ENCODE data around the gene PTRHD1.
"Not testable (repeated sequence)": the region's sequence is repeated elsewhere in the genome, so short reads cannot be mapped to it uniquely, and the experiment has no call there.

Gene PTRHD1

DNA sequence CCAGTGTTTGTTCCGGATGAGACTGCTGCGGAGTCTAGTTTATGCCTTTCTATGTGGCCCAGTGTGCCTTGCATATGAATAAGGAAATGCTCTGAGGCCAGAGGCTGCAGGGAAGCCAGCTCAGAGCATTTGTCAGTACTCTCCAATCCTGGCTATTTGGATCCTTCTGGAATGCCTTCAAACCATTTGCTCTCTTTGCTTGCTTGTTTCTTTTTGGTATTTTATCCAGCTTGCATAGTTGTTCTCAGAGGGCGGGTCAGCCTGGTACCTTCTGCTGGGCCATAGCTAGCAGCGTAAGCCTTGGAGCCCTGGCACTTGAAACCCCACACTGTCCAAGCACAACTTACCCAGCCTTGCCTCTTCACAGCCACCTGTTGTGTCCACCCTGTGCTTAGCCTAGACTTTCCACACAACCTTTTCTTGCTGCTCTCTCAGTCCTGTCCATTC lies 20.5 kb upstream of the PTRHD1 start:
- FAIRE-seq (no peak), DNase-seq (ENCODE audit: insufficient read length, low spot score) (no peak)

DNA sequence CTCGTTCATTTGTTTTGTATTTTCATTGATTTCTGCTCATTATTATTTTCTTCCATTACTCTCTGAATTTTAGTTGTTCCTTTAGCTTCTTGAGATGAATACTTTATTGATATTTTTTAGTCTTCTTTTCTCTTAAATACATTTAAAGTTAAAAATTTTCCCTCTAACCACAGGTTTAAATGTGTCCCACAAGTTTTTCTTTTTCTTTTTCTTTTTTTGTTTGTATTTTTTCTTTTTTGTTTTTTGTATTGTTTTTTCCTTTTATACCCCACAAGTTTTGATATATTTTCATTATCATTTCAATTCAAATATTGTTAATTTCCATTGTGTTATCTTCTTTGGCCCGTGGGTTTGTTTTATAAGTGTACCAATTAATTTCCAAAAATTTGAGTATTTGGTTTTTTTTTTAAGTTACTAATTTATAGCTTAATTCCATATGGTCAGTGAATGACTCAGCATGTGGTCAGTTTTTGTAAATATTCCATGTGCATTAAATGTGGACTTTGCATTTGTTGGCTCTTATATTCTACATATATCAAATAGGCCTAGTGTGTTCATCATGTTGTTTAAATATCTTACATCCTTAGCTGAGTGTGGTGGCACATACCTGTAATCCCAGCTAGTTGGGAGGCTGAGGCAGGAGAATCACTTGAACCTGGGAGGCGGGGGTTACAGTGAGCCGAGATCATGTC lies 16.3 kb upstream of the PTRHD1 start:
- FAIRE-seq = no peak

DNA sequence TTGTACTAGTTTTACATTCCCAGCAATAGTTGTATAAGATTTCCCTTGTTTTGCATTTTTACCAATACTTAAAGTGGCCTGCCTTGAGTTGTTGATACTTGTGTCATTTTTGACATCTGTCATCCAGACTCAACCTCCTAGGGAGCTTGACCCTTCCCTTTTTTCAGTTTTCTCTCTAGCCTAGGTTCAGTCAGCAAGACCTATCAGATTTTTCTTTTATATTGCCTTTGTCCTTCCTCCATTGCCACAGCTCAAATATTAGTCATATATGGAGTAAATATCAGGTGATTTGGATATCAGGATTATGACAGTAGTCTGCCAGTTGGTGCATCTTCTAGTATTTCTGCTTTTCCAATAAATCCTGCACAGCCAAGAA lies 13.5 kb upstream of the PTRHD1 start:
- FAIRE-seq = no peak

More for the DNA sequence above, 16.3 kb upstream of the PTRHD1 start:
- DNase-seq (ENCODE audit: insufficient read length, low spot score) = no peak

DNA sequence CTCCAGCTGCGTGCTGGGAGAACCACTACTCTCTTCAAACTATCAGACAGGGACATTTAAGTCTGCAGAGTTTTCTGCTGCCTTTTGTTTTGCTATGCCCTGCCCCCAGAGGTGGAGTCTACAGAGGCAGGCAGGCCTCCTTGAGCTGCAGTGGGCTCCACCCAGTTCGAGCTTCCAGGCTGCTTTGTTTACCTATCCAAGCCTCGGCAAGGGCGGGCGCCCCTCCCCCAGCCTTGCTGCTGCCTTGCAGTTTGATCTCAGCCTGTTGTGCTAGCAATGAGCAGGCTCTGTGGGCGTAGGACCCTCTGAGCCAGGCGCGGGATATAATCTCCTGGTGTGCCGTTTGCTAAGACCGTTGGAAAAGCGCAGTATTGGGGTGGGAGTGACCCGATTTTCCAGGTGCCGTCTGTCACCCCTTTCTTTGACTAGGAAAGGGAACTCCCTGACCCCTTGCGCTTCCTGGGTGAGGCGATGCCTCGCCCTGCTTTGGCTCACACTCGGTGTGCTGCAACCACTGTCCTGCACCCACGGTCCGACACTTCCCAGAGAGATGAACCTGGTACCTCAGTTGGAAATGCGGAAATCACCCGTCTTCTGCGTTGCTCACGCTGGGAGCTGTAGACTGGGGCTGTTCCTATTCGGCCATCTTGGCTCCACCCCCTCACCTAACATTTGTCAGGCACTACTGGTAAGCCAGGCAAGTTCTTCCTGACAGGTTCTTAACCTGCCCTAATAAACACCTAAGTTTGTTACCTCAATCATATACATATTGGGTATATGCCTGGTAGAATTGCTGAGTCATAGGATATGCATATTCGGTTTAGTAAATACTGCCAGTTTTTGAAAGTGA lies 12.8 kb upstream of the PTRHD1 start:
- not testable (repeated sequence) for DNase-seq (ENCODE audit: insufficient read length, low spot score)

More for the DNA sequence above, 13.5 kb upstream of the PTRHD1 start:
- DNase-seq (ENCODE audit: insufficient read length, low spot score) = no peak

DNA sequence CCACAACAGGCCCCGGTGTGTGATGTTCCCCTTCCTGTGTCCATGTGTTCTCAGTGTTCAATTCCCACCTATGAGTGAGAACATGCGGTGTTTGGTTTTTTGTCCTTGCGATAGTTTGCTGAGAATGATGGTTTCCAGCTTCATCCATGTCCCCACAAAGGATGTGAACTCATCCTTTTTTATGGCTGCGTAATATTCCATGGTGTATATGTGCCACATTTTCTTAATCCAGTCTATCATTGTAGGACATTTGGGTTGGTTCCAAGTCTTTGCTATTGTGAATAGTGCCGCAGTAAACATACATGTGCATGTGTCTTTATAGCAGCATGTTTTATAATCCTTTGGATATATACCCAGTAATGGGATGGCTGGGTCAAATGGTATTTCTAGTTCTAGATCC lies 7.3 kb upstream of the PTRHD1 start:
- not testable (repeated sequence) for FAIRE-seq; DNase-seq (ENCODE audit: insufficient read length, low spot score)

More for the DNA sequence above, 12.8 kb upstream of the PTRHD1 start:
- not testable (repeated sequence) for FAIRE-seq

DNA sequence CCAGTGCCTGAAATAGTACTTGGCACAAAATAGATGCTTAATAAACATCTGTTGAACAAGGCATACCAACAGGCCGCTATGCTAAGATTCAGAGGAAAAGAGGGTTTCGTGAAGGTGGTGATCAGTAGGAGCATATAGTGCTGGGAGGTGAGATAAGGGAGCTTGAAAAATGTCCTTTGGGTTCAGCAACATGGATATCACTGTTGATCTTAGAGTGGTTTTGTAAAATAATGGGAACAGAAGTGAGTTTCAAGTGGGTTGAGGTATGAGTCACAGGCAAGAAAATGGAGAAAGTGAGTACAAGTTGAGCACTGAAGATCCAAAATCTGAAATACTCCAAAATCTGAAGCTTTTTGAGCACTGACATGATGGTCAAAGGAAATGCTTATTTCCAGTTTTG lies 4.5 kb upstream of the PTRHD1 start:
- no peak for DNase-seq (ENCODE audit: insufficient read length, low spot score)
- no peak for FAIRE-seq

DNA sequence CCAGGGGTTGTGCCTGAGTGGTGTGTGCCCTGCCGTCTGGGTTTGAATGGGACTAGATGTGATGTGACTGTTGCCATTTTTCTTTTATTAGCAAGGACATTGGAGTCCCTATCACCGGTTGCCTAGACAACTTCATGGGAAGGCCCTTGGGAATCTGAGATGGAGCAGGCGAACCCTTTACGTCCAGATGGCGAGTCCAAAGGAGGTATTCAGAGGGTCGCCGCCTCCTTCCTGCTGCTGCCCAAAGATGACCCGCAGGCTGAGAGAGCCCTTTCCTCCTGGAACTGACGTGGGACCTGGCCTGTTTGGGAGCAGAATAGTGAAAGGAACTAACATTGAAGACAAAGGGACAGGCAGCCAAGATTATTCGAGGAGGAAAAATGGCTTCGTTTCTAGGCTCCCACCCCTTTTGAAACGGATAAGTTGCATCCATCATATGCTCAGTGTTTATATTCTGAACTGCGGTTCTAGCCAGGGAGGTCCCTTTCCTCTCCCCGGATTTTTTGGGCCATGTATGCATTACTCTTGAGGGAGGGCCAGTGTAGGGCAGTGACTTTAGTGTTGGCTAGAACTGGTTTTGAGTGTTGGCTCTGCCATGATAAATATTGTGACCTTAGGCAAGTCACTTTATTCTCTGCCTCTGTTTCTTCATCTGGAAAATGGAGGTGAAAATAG lies 707 bp upstream of the PTRHD1 start:
- DNase-seq (ENCODE audit: insufficient read length, low spot score) = peak; percentile 48

DNA sequence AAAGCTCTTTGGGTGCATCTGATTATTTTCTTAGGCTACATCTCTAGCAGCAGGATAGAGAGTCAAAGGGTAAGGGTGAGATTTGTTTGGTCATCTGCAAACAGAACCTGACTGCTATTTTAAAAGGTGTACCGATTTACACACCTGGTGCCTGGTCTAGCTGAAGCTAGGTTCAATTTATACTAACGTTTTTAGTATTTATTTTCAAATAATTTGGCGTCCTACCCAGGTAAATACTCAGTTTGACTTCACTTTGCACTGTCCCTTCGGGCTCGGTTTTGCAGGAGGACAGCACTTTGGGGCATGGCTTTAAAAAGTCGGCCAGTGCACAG lies 683 bp downstream of the PTRHD1 start:
- DNase-seq (ENCODE audit: insufficient read length, low spot score) (no peak), FAIRE-seq (no peak)

More for the DNA sequence above, 707 bp upstream of the PTRHD1 start:
- FAIRE-seq = peak; percentile 16

DNA sequence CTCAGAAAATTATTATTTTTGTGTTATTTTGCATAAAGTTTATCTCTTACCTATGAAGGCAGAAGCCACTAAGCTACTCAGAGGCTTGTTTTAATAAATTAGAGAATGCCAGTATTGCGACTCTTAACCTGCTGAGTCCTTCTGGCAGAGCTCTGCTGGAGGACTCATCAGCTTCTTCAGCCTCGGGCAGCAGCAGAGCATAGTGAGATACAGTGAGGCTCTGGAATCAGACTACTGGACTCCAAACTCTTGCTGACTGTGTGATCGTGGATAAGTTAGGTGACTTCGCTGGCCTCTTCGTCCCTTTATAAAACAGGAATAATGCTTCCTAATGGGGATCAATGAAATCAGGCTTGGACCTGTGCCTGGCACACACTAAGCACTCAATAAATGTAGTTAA lies 1.7 kb downstream of the PTRHD1 start:
- no peak for FAIRE-seq

DNA sequence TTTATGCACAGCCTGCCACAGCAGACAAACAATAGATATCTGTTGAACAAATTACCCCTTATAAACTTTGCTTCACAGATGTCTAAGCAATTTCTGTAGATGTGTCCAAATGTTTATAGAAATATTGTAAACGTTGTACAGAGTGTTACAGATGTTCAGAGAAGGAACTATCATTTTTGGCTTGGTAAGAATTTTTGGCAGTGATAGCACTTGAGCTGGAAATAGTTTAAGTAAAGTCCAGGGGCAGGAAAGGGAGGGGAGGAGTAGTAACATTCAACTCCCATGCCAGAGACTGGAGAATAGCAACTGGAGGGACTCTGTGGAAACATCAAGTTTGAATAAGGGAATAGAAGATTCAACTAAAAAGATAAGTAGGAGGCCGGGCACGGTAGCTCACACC lies 4.4 kb downstream of the PTRHD1 start:
- FAIRE-seq (no peak), DNase-seq (ENCODE audit: insufficient read length, low spot score) (no peak)

More for the DNA sequence above, 1.7 kb downstream of the PTRHD1 start:
- DNase-seq (ENCODE audit: insufficient read length, low spot score) = no peak

DNA sequence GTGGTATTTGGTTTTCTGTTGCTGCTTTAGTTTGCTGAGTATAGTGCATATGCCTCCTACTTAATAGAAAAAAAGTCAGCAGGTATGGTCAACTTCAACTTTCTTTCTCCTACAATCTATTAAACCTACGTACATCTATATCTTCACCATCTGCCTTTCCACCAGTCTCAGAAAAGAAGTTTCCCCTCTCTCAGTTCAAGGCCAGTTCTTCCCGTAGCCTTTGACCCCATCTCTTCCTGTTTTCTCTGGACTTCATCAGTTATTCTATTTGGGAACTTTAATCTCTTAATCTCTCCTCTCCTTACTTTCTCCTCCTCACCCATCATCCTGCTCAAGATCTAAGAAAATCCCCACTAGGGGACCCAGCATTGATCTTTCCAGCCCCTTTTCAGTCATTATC lies 5.7 kb downstream of the PTRHD1 start:
- DNase-seq (ENCODE audit: insufficient read length, low spot score) (no peak), FAIRE-seq (no peak)

DNA sequence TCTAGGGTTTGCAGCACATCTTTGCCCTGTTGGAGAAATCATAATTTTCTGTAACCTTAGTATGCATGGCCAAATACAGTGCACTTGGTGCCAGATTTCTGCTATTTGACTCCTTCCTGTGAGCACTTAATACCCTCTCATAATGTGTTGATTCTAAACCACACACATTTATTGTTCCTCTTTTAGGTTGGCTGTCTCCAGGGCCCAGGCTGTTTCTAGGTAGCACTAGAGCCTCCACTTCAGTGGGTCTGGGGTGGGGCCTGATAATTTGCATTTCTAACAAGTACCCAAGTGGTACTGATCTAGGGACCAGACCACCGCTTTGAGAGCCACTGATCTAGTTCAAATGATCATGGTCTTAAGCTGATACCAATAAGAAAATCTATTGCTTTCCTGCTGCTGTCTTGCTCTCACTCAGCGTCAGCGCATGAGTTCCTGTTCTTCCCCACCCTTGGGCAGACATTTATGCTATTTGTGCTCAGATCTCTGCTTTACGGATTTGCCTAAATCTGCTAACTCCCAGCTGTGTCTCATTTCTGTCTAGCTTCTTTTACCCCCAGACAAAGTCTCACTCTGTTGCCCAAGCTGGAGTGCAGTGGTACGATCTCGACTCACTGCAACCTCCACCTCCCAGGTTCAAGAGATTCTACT lies 7.4 kb downstream of the PTRHD1 start:
- DNase-seq (ENCODE audit: insufficient read length, low spot score) (no peak), FAIRE-seq (no peak)

DNA sequence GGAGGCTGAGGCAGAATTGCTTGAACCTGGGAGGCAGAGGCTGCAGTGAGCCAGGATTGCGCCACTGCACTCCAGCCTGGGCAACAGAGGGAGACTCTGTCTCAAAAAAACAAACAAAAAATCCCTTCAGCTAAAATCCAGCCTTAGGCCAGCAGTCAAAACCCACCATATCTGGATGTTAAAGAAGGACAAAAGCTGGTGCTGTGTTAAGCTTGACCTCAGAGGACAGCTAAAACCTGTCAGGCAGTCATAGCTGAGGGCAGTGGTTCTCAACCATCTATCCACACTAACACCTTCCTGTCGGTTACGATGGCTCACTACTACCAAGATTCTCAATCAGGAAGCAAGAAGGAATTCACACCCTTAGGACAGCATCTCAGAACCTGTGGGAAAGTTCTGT lies 9.6 kb downstream of the PTRHD1 start:
- DNase-seq (ENCODE audit: insufficient read length, low spot score) = no peak

DNA sequence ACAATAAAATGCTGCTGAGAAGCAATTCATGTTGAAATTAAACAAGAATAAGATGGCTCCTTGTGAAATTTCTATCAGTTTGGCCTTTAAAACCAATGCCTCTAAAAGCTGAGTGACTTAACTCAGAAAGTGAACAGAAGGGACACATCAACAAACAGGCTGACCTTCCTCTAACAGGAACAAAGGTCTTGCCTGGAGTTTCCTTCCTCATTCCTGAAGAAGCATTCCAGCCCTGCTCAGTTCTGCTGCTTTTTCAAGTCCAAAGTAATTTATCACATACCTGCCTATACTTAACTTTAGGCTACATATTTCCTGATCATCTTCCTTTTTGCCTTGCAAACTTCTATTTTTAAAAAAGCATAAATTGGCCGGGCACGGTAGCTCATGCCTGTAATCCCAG lies 14.1 kb downstream of the PTRHD1 start:
- FAIRE-seq = no peak
- no peak for DNase-seq (ENCODE audit: insufficient read length, low spot score)

More for the DNA sequence above, 9.6 kb downstream of the PTRHD1 start:
- no peak for FAIRE-seq

DNA sequence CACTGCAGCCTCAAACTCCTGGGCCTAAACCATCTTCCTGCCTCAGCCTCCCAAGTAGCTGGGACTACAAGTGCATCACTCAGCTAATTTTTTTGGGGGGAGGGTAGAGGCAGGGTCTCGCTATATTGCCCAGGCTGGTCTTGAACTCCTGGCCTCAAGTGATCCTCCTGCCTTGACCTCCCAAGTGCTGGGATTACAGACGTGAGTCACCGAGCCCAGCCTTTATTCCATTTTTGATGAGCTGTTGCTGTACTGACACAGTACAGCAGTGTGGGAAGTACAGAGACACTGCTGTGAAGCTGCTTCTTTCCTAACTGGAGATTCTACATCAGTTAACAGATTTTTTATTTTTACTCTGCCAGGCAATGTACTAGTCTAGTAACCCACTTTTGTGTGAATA lies 18.8 kb downstream of the PTRHD1 start:
- FAIRE-seq = no peak
- DNase-seq (ENCODE audit: insufficient read length, low spot score) = no peak

DNA sequence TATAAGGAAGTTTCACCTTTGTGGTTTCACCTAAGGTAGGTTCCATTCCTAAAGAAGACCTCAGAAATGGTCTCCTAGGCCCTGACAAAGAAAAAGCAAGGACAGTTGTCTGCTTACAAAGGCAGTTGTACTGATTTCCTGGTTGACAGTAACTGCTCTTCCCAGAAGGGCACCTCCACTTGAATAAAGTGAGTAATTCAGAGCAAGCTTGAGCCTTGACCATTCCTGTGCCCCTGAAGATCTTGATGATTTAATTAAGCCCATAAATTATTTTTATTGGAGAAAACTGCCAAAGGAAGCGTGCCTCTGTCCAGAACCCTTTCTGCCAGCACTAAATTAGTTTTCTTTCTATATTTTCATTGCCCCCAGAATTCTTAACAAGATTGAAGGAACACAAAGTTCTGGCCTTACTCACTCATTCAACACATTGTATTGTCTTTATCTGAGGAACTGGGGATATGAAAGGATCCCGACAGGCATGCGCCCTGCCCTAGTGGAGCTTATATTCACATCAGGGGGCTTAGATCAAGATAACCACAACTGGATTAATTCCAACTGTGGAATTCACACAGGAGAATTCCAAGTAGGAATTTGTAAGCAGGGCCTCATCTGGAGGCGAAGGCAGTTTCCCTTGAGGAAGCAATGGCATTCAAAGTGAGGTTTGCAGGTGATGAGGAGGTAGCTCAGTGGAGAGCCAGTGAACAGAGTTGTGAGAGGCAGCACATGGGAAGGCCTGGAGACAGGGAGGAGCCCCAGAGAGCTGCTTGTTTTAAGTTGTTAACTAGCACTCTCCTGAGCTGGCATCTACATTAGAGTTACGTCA lies 21.2 kb downstream of the PTRHD1 start:
- no peak for FAIRE-seq
- no peak for DNase-seq (ENCODE audit: insufficient read length, low spot score)

DNA sequence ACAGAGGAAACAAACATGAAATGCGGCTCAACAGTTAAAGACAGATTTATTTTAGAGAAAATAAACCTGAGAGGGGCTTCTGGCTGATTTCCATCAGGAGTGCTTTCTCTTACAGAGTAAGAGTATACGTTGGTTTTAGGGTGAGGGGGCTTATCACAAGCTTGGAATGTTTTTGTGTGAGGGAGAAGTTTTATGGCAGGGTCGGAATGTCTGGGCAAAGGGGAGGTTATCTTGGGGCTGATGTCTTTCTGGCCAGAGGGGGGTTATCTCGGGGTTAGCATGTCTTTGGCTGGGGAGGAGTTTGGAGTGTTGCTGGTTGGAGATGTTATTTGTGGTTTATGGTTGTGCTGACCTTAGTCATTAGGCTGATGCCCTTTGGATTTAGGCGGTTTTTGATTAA lies 22.1 kb downstream of the PTRHD1 start:
- DNase-seq (ENCODE audit: insufficient read length, low spot score) (no peak), FAIRE-seq (no peak)

DNA sequence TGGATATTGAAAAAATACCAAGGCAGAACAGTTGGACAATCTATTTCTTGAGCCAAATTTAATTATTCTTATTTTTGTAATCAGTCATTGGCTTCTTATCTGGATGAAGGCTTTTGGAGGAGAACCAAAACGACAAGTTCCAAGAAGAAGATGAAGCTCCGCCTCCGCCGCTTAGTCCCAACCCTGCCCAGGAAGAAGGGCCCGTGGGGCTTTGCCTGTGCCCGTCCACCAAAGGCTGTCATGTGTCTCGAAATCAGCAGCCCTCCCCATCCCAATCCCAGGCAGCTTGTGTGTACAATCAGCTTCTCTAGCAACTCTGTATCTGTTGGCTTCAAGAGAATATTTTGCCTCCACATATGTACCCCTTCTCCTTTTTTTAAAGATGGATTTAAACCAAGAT lies 24.6 kb downstream of the PTRHD1 start:
- no peak for DNase-seq (ENCODE audit: insufficient read length, low spot score)
- no peak for FAIRE-seq

DNA sequence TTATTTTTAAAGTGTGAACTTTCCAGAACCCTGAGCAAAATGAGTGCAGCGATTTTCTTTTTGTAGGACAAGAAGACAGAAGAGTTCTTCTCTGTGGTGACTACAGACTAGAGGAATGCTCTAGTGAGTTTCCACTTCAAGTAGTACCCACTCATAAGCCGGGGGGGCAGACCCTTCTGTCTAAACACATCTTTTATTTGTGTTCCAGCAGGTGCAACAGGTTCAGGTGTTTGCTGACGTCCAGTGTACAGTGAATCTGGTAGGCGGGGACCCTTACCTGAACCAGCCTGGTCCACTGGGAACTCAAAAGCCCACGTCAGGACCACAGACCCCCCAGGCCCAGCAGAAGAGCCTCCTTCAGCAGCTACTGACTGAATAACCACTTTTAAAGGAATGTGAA lies 25.2 kb downstream of the PTRHD1 start:
- FAIRE-seq (no peak), DNase-seq (ENCODE audit: insufficient read length, low spot score) (no peak)

DNA sequence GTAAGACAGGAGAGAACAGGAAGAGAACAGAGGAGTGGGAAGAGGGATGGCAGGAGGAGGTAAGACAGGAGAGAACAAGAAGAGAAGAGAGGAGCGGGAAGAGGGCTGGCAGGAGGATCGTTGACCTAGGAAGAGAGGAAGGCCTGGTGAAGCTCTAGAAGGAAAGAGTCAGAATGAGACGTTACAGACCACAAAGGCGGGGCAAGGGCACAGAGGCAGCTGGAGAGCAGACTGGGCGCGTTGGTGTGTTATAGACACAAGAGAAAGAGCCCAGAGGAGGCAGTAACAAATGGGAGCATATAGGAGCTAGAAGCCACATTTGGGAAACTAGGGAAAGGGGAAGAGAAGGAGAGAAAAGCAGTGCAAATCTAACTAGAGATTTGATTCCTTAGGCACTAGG lies 26.6 kb downstream of the PTRHD1 start:
- DNase-seq (ENCODE audit: insufficient read length, low spot score) = no peak
- no peak for FAIRE-seq

All from HTR-8/SVneo (cell line).